DMS153 treated with DMSO at 0.1 percent for 48 hours (cell line): ENCODE measurements around the gene EFNA1.
"Not testable (repeated sequence)": the region's sequence is repeated elsewhere in the genome, so short reads cannot be mapped to it uniquely, and the experiment has no call there.

ENCODE experiments used
- DNase-seq: peaks from one replicate; lab custom pipeline; 2025; ENCODE audit not compliant: unreplicated experiment; lab: John Stamatoyannopoulos, UW

Gene EFNA1

GRCh38 chr1:155141749-155142148, 14.1 kb downstream of the EFNA1 start:
- no peak for DNase-seq

GRCh38 chr1:155145491-155145890, 17.8 kb downstream of the EFNA1 start:
- DNase-seq = no peak

GRCh38 chr1:155155996-155156643, 28.4 kb downstream of the EFNA1 start:
- not testable (repeated sequence) for DNase-seq

- DNase-seq = no peak
Measured at GRCh38 chr1:155158991-155159390, 31.3 kb downstream of the EFNA1 start.

GRCh38 chr1:155160128-155160527, 32.5 kb downstream of the EFNA1 start:
- no peak for DNase-seq

GRCh38 chr1:155162631-155163030, 35.0 kb downstream of the EFNA1 start:
- DNase-seq = not testable (repeated sequence)

- not testable (repeated sequence) for DNase-seq
Measured at GRCh38 chr1:155163785-155164184, 36.1 kb downstream of the EFNA1 start.

- not testable (repeated sequence) for DNase-seq
Measured at GRCh38 chr1:155164625-155165024, 36.9 kb downstream of the EFNA1 start.

GRCh38 chr1:155166051-155166470, 38.4 kb downstream of the EFNA1 start:
- no peak for DNase-seq

GRCh38 chr1:155166471-155167165, 38.9 kb downstream of the EFNA1 start:
- peak; percentile 44 for DNase-seq

- peak; percentile 93 for DNase-seq
Measured at GRCh38 chr1:155167166-155168104, 39.8 kb downstream of the EFNA1 start.

- not testable (repeated sequence) for DNase-seq
Measured at GRCh38 chr1:155168105-155168445, 40.4 kb downstream of the EFNA1 start.

- DNase-seq = no peak
Measured at GRCh38 chr1:155168456-155169210, 41.0 kb downstream of the EFNA1 start.

- no peak for DNase-seq
Measured at GRCh38 chr1:155169541-155169940, 41.9 kb downstream of the EFNA1 start.

GRCh38 chr1:155170101-155170785, 42.6 kb downstream of the EFNA1 start:
- no peak for DNase-seq

GRCh38 chr1:155170806-155171205, 43.1 kb downstream of the EFNA1 start:
- DNase-seq = no peak

- DNase-seq = no peak
Measured at GRCh38 chr1:155171836-155172731, 44.4 kb downstream of the EFNA1 start.

GRCh38 chr1:155172732-155173477, 45.2 kb downstream of the EFNA1 start, which contains the start of gene KRTCAP2:
Gene KRTCAP2 (minus strand): TSS chr1:155173304. CDS start chr1:155173224, 80 bp downstream.
- DNase-seq = peak; percentile 99
